ENCODE measurements around the gene VEGFA. TPM values are rescaled to one million over a fixed set of nuclear protein-coding genes. Genes with fewer than 3 reads are reported as not detected.

VEGFA gene
- total and polyA plus RNA-seq, 2 of the 8 experiments (the other 6 are each of a cell fraction or from before 2014, with no cell fraction given) = 42.2 to 58.5 TPM

DNA sequence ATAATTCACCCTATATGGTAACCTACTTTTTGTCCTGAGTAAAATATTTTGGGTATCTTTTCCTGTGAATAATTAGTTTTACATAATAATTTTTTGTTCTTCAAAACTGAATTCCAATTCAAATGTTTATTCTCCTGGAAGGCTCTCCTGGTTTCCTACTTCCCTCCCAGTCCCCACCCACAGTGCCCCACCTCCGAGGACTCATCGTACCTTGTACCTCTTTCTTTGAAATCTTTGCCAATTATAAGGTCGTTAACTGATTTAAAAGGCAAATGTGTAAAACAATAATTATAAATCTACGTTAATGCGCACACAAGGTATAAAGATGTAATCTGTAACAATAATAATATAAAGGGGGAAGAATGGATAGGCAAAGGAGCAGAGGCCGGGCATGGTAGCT is 40.5 kb upstream of the VEGFA start:
- Histone ChIP-seq H3K27ac (ENCODE audit: low read depth, low read length) (no peak overlapping the region), H3K18ac (ENCODE audit: extremely low read depth, low read length) (no peak overlapping the region), H3K79me2 (ENCODE audit: control insufficient read depth in 1 of 2, insufficient read depth in 2 of 2, low read length in 2 of 2) (no peaks in the 10 kb centered on the region), H2BK15ac (ENCODE audit: low read length) (no peak overlapping the region), H3K4me1 (replicated peaks in 1 of 4; ENCODE audit: control insufficient read depth in 3 of 4, insufficient read depth in 4 of 4, low read length in 3 of 4) (peaks cover 0 to 8% (median 1%) of the 10 kb centered on the region in 4 experiments; a peak in 5 of 7 replicates), H4K5ac (ENCODE audit: insufficient read length, low read depth, low read length) (no peak overlapping the region), H3K9ac (replicated peaks in 1 of 4; ENCODE audit: extremely low read depth in 1 of 4, low read depth in 3 of 4, low read length in 3 of 4) (no peak overlapping the region), H2BK12ac (ENCODE audit: low read depth, low read length) (no peak overlapping the region), H3K4ac (replicated peaks; ENCODE audit: insufficient read length, low read depth, low read length) (no peak overlapping the region), H2BK20ac (ENCODE audit: low read length) (no peak overlapping the region), H3K14ac (ENCODE audit: insufficient read length) (no peak overlapping the region), H3K4me3 (ENCODE audit: extremely low read depth in 1 of 4, insufficient read depth in 2 of 4, low read depth in 3 of 4, low read length in 4 of 4) (no peak overlapping the region), H3K23ac (ENCODE audit: insufficient read length) (no peak overlapping the region), H3K9me3 (ENCODE audit: insufficient read depth in 2 of 2, low read depth in 1 of 2, low read length in 1 of 2) (no peaks in the 10 kb centered on the region), H3K79me1 (ENCODE audit: low read depth, low read length) (no peaks in the 10 kb centered on the region), H2BK5ac (ENCODE audit: low read depth, low read length) (no peak overlapping the region), H4K8ac (ENCODE audit: extremely low read depth, insufficient read depth, low read length) (no peak overlapping the region), H3K36me3 (ENCODE audit: control insufficient read depth in 2 of 4, insufficient read depth in 4 of 4, low read length in 3 of 4) (no peaks in the 10 kb centered on the region), H2AFZ (ENCODE audit: low read length) (no peak overlapping the region), H4K20me1 (replicated peaks in 1 of 2; ENCODE audit: control insufficient read depth in 1 of 2, insufficient read depth in 2 of 2, low read length in 2 of 2) (no peaks in the 10 kb centered on the region), H3K56ac (replicated peaks; ENCODE audit: insufficient read length, low read depth, low read length) (no peak overlapping the region), H3K27me3 (replicated peaks in 1 of 4; ENCODE audit: control insufficient read depth in 3 of 4, extremely low read depth in 1 of 4, insufficient read depth in 3 of 4, low read length in 3 of 4) (no peaks in the 10 kb centered on the region), H2AK5ac (ENCODE audit: low read depth, low read length) (no peak overlapping the region), H3K23me2 (ENCODE audit: low read depth, low read length) (no peaks in the 10 kb centered on the region), H3K4me2 (ENCODE audit: insufficient read depth in 1 of 2, low read depth in 2 of 2, low read length in 2 of 2) (no peak overlapping the region), H4K91ac (replicated peaks; ENCODE audit: insufficient read length, low read length) (no peak overlapping the region), H2BK120ac (replicated peaks; ENCODE audit: low read depth, low read length) (no peak overlapping the region)
- ChIA-PET CTCF (ENCODE audit: partially characterized antibody) (no interaction called here), POLR2A (ENCODE audit: partially characterized antibody) (no interaction called here)
- WGBS, 2 experiments (ENCODE audit: extremely low coverage in 1 of 2, insufficient coverage in 1 of 2, insufficient read length in 1 of 2, insufficient replicate concordance in 2 of 2, low coverage in 1 of 2, low lambda C conversion rate in 2 of 2, missing lambda C conversion rate in 1 of 2) = 80% methylated on average over 6 of the region's 6 CpGs; no CpG with 5 or more reads in 1 of the 2 experiments
- FAIRE-seq (no peak), DNase-seq (ENCODE audit: low read depth in 1 of 2, low spot score in 2 of 2) (no peak)
- TF ChIP-seq CEBPB (IDR thresholded peaks at IDR 0.05; ENCODE audit: low read depth, low read length) (no peak), BRCA1 (IDR thresholded peaks at IDR 0.05; ENCODE audit: low read depth, low read length) (no peak), TBP (IDR thresholded peaks at IDR 0.05; ENCODE audit: low read depth, low read length) (no peak), TCF12 (IDR thresholded peaks at IDR 0.05; ENCODE audit: low read depth, low read length) (no peak), ZNF274 (IDR thresholded peaks at IDR 0.05; ENCODE audit: borderline replicate concordance, extremely low read depth, low read length) (no peak), TAF1 (IDR thresholded peaks at IDR 0.05; ENCODE audit: low read depth, low read length) (no peak)
- TF ChIP-seq, protein P1, sequence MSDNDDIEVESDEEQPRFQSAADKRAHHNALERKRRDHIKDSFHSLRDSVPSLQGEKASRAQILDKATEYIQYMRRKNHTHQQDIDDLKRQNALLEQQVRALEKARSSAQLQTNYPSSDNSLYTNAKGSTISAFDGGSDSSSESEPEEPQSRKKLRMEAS (IDR thresholded peaks at IDR 0.05) = no peak
- TF ChIP-seq, protein P2, sequence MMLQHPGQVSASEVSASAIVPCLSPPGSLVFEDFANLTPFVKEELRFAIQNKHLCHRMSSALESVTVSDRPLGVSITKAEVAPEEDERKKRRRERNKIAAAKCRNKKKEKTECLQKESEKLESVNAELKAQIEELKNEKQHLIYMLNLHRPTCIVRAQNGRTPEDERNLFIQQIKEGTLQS (IDR thresholded peaks at IDR 0.05; ENCODE audit: insufficient read depth, low read depth, low read length) = no peak
